H1 (cell line): Measurements from ENCODE around the gene NONO. TPM values are rescaled to one million over a fixed set of nuclear protein-coding genes. Genes with fewer than 3 reads are reported as not detected.

ENCODE experiments used
- CTCF ChIA-PET: fragments of 300-600 bp; sonication (Branson Sonifier 250); formaldehyde crosslinking; loops from one replicate; lab custom pipeline; 2021; ENCODE audit not compliant: partially characterized antibody; lab: Charles Lee
- POLR2A ChIA-PET: fragments of 300-600 bp; sonication (Branson Sonifier 250); formaldehyde crosslinking; loops from one replicate; lab custom pipeline; 2021; ENCODE audit warnings: inconsistent platforms; ENCODE audit not compliant: partially characterized antibody; lab: Charles Lee
- DNase-seq, 2 experiments: peaks; one replicate each; pipeline versions ENCODE4 v3.0.0 to v3.0.0-alpha.2; 2010 to 2022; ENCODE audit warnings: low spot score in 2 of 2, low read depth in 1 of 2, mixed read lengths in 1 of 2
- FAIRE-seq: peaks from 2 replicates; lab custom pipeline; 2011; peaks lifted over from hg19 to GRCh38; lab: Jason Lieb, UNC
- H2AFZ ChIP-seq: 2 replicates; pipeline ENCODE4 v1.8.1; 2012; ENCODE audit warnings: low read length, inconsistent platforms
- H2AK5ac ChIP-seq: 2 replicates; pipeline ENCODE4 v1.6.1; 2013; ENCODE audit warnings: low read depth, low read length
- H2BK120ac ChIP-seq: replicated peaks from 2 replicates; pipeline ENCODE3; 2013; ENCODE audit warnings: low read depth, low read length, inconsistent platforms
- H2BK12ac ChIP-seq: 2 replicates; pipeline ENCODE4 v1.6.1; 2013; ENCODE audit warnings: low read depth, low read length
- H2BK15ac ChIP-seq: 2 replicates; pipeline ENCODE4 v1.6.1; 2013; ENCODE audit warnings: low read length
- H2BK20ac ChIP-seq: 2 replicates; pipeline ENCODE4 v1.6.1; 2013; ENCODE audit warnings: low read length
- H2BK5ac ChIP-seq: 2 replicates; pipeline ENCODE4 v1.6.1; 2013; ENCODE audit warnings: low read depth, low read length
- H3K14ac ChIP-seq: 2 replicates; pipeline ENCODE4 v1.6.1; 2013; ENCODE audit warnings: inconsistent platforms; ENCODE audit not compliant: insufficient read length
- H3K18ac ChIP-seq: 2 replicates; pipeline ENCODE4 v1.6.1; 2013; ENCODE audit warnings: low read length; ENCODE audit errors: extremely low read depth
- H3K23ac ChIP-seq: 2 replicates; pipeline ENCODE4 v1.6.1; 2013; ENCODE audit warnings: inconsistent platforms; ENCODE audit not compliant: insufficient read length
- H3K23me2 ChIP-seq: 2 replicates; pipeline ENCODE4 v1.6.1; 2013; ENCODE audit warnings: low read depth, low read length
- H3K27ac ChIP-seq: 2 replicates; pipeline ENCODE4 v1.6.1; 2011; ENCODE audit warnings: low read depth, low read length, inconsistent platforms
- H3K27me3 ChIP-seq, 4 experiments: replicated peaks in 1 of 4; 1 replicate in 1 of 4; 2 replicates in 3 of 4; pipeline versions ENCODE4 v1.6.1 to v1.8.1; 2011 to 2013; ENCODE audit warnings: low read length in 3 of 4, mild to moderate bottlenecking in 3 of 4, inconsistent platforms in 2 of 4, mixed read lengths in 2 of 4, moderate library complexity in 1 of 4; ENCODE audit not compliant: control insufficient read depth in 3 of 4, insufficient read depth in 3 of 4; ENCODE audit errors: extremely low read depth in 1 of 4
- H3K36me3 ChIP-seq, 4 experiments: 2 replicates each; pipeline versions ENCODE4 v1.6.1 to v1.8.1; 2011 to 2013; ENCODE audit warnings: mild to moderate bottlenecking in 4 of 4, low read length in 3 of 4, moderate library complexity in 2 of 4, control low read depth in 1 of 4, inconsistent platforms in 1 of 4; ENCODE audit not compliant: insufficient read depth in 4 of 4, control insufficient read depth in 2 of 4
- H3K4ac ChIP-seq: replicated peaks from 2 replicates; pipeline ENCODE3; 2013; ENCODE audit warnings: low read length, low read depth, mixed read lengths, inconsistent platforms; ENCODE audit not compliant: insufficient read length
- H3K4me1 ChIP-seq, 4 experiments: replicated peaks in 1 of 4; 1 replicate in 1 of 4; 2 replicates in 3 of 4; pipeline versions ENCODE4 v1.6.1 to v1.8.1; 2011 to 2013; ENCODE audit warnings: low read length in 3 of 4, inconsistent platforms in 2 of 4, mixed read lengths in 1 of 4; ENCODE audit not compliant: insufficient read depth in 4 of 4, control insufficient read depth in 3 of 4
- H3K4me2 ChIP-seq, 2 experiments: 2 replicates each; pipeline versions ENCODE4 v1.6.1 to v1.8.1; 2011 to 2013; ENCODE audit warnings: low read depth in 2 of 2, low read length in 2 of 2, control low read depth in 1 of 2, inconsistent platforms in 1 of 2, mild to moderate bottlenecking in 1 of 2; ENCODE audit not compliant: insufficient read depth in 1 of 2
- H3K4me3 ChIP-seq, 4 experiments: fragments of 200-600, 300-600 bp in 1 of 4; sonication (generic), shearing (Covaris generic), sonication (Bioruptor Twin) in 1 of 4; 2 replicates each; pipeline versions ENCODE4 v1.5.1 to v1.8.1; 2011 to 2016; ENCODE audit warnings: low read length in 4 of 4, low read depth in 3 of 4, control low read depth in 2 of 4, inconsistent platforms in 2 of 4, mild to moderate bottlenecking in 2 of 4, mixed read lengths in 1 of 4, moderate library complexity in 1 of 4; ENCODE audit not compliant: insufficient read depth in 2 of 4; ENCODE audit errors: extremely low read depth in 1 of 4
- H3K56ac ChIP-seq: replicated peaks from 2 replicates; pipeline ENCODE3; 2013; ENCODE audit warnings: low read depth, mild to moderate bottlenecking, mixed read lengths, low read length, inconsistent platforms; ENCODE audit not compliant: insufficient read length
- H3K79me1 ChIP-seq: 2 replicates; pipeline ENCODE4 v1.6.1; 2013; ENCODE audit warnings: low read depth, low read length, control low read depth
- H3K79me2 ChIP-seq, 2 experiments: 2 replicates each; pipeline versions ENCODE4 v1.6.1 to v1.8.1; 2012 to 2013; ENCODE audit warnings: low read length in 2 of 2, mild to moderate bottlenecking in 2 of 2, inconsistent platforms in 1 of 2; ENCODE audit not compliant: insufficient read depth in 2 of 2, control insufficient read depth in 1 of 2
- H3K9ac ChIP-seq, 4 experiments: replicated peaks in 1 of 4; 1 replicate in 1 of 4; 2 replicates in 3 of 4; pipeline versions ENCODE4 v1.6.1 to v1.8.1; 2011 to 2013; ENCODE audit warnings: low read depth in 3 of 4, low read length in 3 of 4, control low read depth in 2 of 4, mild to moderate bottlenecking in 2 of 4, moderate library complexity in 2 of 4, inconsistent platforms in 1 of 4; ENCODE audit errors: extremely low read depth in 1 of 4
- H3K9me3 ChIP-seq, 2 experiments: 2 replicates each; pipeline versions ENCODE4 v1.6.1 to v1.8.1; 2012 to 2013; ENCODE audit warnings: mild to moderate bottlenecking in 2 of 2, moderate library complexity in 2 of 2, control low read depth in 1 of 2, inconsistent platforms in 1 of 2, low read depth in 1 of 2, low read length in 1 of 2, mixed read lengths in 1 of 2; ENCODE audit not compliant: insufficient read depth in 2 of 2
- H4K20me1 ChIP-seq, 2 experiments: replicated peaks in 1 of 2; 2 replicates each; pipeline versions ENCODE3 to v1.8.1; 2011 to 2013; ENCODE audit warnings: inconsistent platforms in 2 of 2, low read length in 2 of 2, mild to moderate bottlenecking in 1 of 2; ENCODE audit not compliant: insufficient read depth in 2 of 2, control insufficient read depth in 1 of 2
- H4K5ac ChIP-seq: 2 replicates; pipeline ENCODE4 v1.6.1; 2013; ENCODE audit warnings: low read length, low read depth, mixed read lengths, inconsistent platforms; ENCODE audit not compliant: insufficient read length
- H4K8ac ChIP-seq: 2 replicates; pipeline ENCODE4 v1.8.0; 2013; ENCODE audit warnings: mild to moderate bottlenecking, moderate library complexity, low read length, inconsistent platforms; ENCODE audit not compliant: insufficient read depth; ENCODE audit errors: extremely low read depth
- H4K91ac ChIP-seq: replicated peaks from 2 replicates; pipeline ENCODE3; 2013; ENCODE audit warnings: low read length, mixed read lengths, inconsistent platforms; ENCODE audit not compliant: insufficient read length
- CBX8 ChIP-seq: fragments of 300-800, 300-1000 bp; sonication (generic); IDR thresholded peaks from 2 replicates; pipeline ENCODE4 v1.7.1; 2016; ENCODE audit warnings: low read depth, low read length, borderline replicate concordance
- CEBPB ChIP-seq: IDR thresholded peaks from 2 replicates; pipeline ENCODE4 v1.6.1; 2012; ENCODE audit warnings: low read depth, low read length
- KDM1A ChIP-seq: fragments of 200-600, 300-600 bp; sonication (generic); IDR thresholded peaks from 2 replicates; pipeline ENCODE4 v1.7.1; 2016; ENCODE audit warnings: mild to moderate bottlenecking, low read length, borderline replicate concordance
- KDM4A ChIP-seq: IDR thresholded peaks from one replicate; pipeline ENCODE4 v1.7.1; 2012; ENCODE audit warnings: low read depth, mild to moderate bottlenecking, moderate library complexity, low read length, inconsistent platforms; ENCODE audit not compliant: severe bottlenecking
- MAFK ChIP-seq: IDR thresholded peaks from 2 replicates; pipeline ENCODE4 v1.6.1; 2012; ENCODE audit warnings: low read depth, mild to moderate bottlenecking, improper control_type of control experiment, low read length
- PHF8 ChIP-seq: fragments of 200-600 bp; sonication (generic); conservative IDR thresholded peaks from 2 replicates; pipeline ENCODE4 v1.7.1; 2012; ENCODE audit warnings: low read depth, mild to moderate bottlenecking, inconsistent platforms, low read length, moderate library complexity
- RBBP5 ChIP-seq: IDR thresholded peaks from 2 replicates; pipeline ENCODE4 v1.7.1; 2012; ENCODE audit warnings: low read depth, mild to moderate bottlenecking, inconsistent platforms, low read length, moderate library complexity, borderline replicate concordance
- TAF1 ChIP-seq: IDR thresholded peaks from 2 replicates; pipeline ENCODE4 v1.6.1; 2011; ENCODE audit warnings: mild to moderate bottlenecking, low read depth, low read length
- TBP ChIP-seq: IDR thresholded peaks from 2 replicates; pipeline ENCODE4 v1.6.1; 2011; ENCODE audit warnings: low read depth, low read length, improper control_type of control experiment
- WGBS, 2 experiments: shearing (Covaris generic) in 1 of 2; methylation state at CpG; one replicate each; pipeline versions ENCODE4 v1.1.6 to v1.1.7; 2013 to 2015; ENCODE audit warnings: low lambda C conversion rate in 2 of 2, mixed read lengths in 2 of 2, inconsistent platforms in 1 of 2, low coverage in 1 of 2, missing lambda C conversion rate in 1 of 2; ENCODE audit not compliant: insufficient replicate concordance in 2 of 2, insufficient coverage in 1 of 2, insufficient read length in 1 of 2; ENCODE audit errors: extremely low coverage in 1 of 2, missing lambda C conversion rate in 1 of 2; 5-methylcytosine and 5-hydroxymethylcytosine counted together
- polyA plus RNA-seq, 7 experiments: library from polyadenylated mRNA; depleted of rRNA in 3 of 7; stranded (reverse) in 5 of 7; unstranded in 2 of 7; fragments of >200 nt in 5 of 7; fragments of 200-250 nt in 2 of 7; gene quantifications; 1 replicate in 5 of 7; 2 replicates in 1 of 7; 4 replicates in 1 of 7; pipeline versions ENCODE4 v1.2.1 to v1.2.3, GENCODE V29; 2011 to 2013; ENCODE audit warnings: missing spikeins in 2 of 7, mixed read lengths in 2 of 7
- total RNA-seq: library from RNA; stranded (reverse); fragmentation: NEBNext Ultra II Directional; extraction: Animal tissue kit (Norgen Biotek cat#: 25700); gene quantifications from 2 replicates; pipeline ENCODE4 v1.2.1, GENCODE V29; 2021

The NONO gene
- total and polyA plus RNA-seq, 2 of the 8 experiments (the other 6 are each of a cell fraction or from before 2014, with no cell fraction given) = 641 to 728 TPM

DNA sequence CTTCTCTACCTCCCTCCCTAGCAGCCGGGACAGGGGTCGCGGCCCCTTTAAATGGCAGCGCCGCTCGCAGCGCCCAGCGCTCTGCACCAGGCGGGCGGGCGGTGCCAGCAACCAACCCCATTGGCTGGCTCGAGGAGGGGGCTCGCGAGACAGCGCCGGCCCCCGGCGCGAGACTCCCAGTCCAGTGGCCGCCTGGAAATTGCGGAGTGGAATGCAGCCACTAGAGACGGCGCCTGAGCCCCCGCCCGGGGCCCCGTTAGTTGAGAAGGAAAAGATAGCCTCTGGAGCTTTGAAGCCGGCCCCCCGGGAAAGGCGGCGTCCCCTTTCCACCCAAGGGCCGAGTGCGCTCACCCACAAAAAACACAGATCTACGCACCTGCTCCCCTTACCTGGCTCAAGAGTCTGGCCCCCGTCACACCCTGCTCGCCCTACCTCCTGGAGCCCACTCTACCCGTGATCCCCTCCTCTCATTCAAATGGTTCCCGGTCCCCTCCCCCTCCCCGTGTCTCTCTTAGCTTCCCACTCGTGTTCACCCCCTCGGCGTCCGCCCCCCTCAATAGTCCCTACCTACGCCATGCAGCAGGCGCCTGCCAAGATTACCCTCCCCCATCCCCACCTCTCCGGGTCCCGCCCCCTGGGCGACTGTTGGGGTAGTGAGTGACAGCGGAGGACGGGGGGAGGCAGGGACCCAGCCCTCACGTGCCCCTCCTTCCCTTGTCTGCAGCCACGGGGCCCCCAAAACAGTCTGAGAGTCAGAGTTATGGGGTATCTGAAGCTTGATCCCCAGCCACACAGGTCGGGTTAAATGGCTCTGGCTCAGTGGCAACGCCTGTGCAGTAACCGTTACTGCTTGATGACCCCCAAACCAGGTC is 29.1 kb upstream of the NONO start, which contains the start of gene ZMYM3:
Gene ZMYM3 (minus strand): TSS at position 49 of the 872 bp plus-strand sequence. CDS start 885 bp downstream, outside the sequence.
- peak within 1 kb of the TSS; percentile 86 for H4K5ac ChIP-seq
- peaks cover 9 to 18% (median 14%) of the 10 kb centered on the region in 4 experiments for H3K36me3 ChIP-seq
- H3K23ac ChIP-seq = no peak within 1 kb of the TSS
- H4K8ac ChIP-seq = peak within 1 kb of the TSS; percentile 68
- ChIA-PET CTCF (interaction anchor here (0.5 to 2.3 kb wide), 6 partner anchors 27 to 1547 kb away, joined by 3 to 8 read pairs (median 4); partner anchors contain the start of gene NONO), POLR2A (interaction anchor here (0.6 to 3.1 kb wide), 19 partner anchors 8 to 112 kb away, joined by 3 to 28 read pairs (median 3); partner anchors contain the start of genes ITGB1BP2, NONO and TAF1)
- peak within 1 kb of the TSS; percentile 97 for H3K56ac ChIP-seq
- 0% methylated on average over 9 of the region's 54 CpGs; no CpG with 5 or more reads in 1 of the 2 experiments for WGBS, 2 experiments
- H3K79me1 ChIP-seq = no peaks in the 10 kb centered on the region; the same call in 1 of the 2 replicates
- peak within 1 kb of the TSS; percentile 91; the same call in 1 of the 2 replicates for H2BK5ac ChIP-seq
- H4K20me1 ChIP-seq = no peaks in the 10 kb centered on the region
- peak within 1 kb of the TSS; percentile 87 for H3K18ac ChIP-seq
- no peak within 1 kb of the TSS for H2AFZ ChIP-seq
- no peaks in the 10 kb centered on the region for H3K27me3 ChIP-seq
- no peak within 1 kb of the TSS for H2BK20ac ChIP-seq
- no peak within 1 kb of the TSS for H3K4ac ChIP-seq
- H2AK5ac ChIP-seq = peak within 1 kb of the TSS; percentile 53; the same call in 1 of the 2 replicates
- FAIRE-seq (no peak), DNase-seq (peak in 1 of 2 experiments; percentile 61)
- peak within 1 kb of the TSS; percentile 79 to 89 for H3K4me2 ChIP-seq
- H2BK12ac ChIP-seq = peak within 1 kb of the TSS; percentile 50; the same call in 1 of the 2 replicates
- H3K9me3 ChIP-seq = no peaks in the 10 kb centered on the region
- H2BK120ac ChIP-seq = no peak within 1 kb of the TSS
- H3K9ac ChIP-seq = peak within 1 kb of the TSS; percentile 75 to 85 (median 79)
- peak within 1 kb of the TSS; percentile 75; the same call in 1 of the 2 replicates for H3K27ac ChIP-seq
- H4K91ac ChIP-seq = peak within 1 kb of the TSS; percentile 89
- no peak within 1 kb of the TSS for H3K14ac ChIP-seq
- peak within 1 kb of the TSS; percentile 79 to 99 (median 82) for H3K4me3 ChIP-seq
- peaks cover 6% of the 10 kb centered on the region; the same call in 1 of the 2 replicates for H3K23me2 ChIP-seq
- H3K4me1 ChIP-seq = peaks cover 0 to 5% (median 3%) of the 10 kb centered on the region in 4 experiments; a peak in 4 of 7 replicates
- 0 out of 2 replicates have a peak within 1 kb of the TSS, but pooled peaks have one; percentile 46 for H2BK15ac ChIP-seq
- H3K79me2 ChIP-seq = peaks cover 0 to 26% of the 10 kb centered on the region in 2 experiments; a peak in 2 of 4 replicates
- TF ChIP-seq CBX8 = no peak
- TF ChIP-seq PHF8 = peak; percentile 43; the same call in 1 of the 2 replicates
- no peak for TF ChIP-seq RBBP5
- TF ChIP-seq CEBPB = no peak
- TF ChIP-seq KDM4A = peak; percentile 61
- 0 out of 2 replicates have a peak, but pooled peaks have one; percentile 33 for TF ChIP-seq TBP
- no peak for TF ChIP-seq KDM1A
- TF ChIP-seq MAFK = no peak
- TF ChIP-seq TAF1 = peak; percentile 44; the same call in 1 of the 2 replicates
